Activated naive CD4-positive, alpha-beta T cell treated with anti-CD3 and anti-CD28 coated beads, Interleukin-2, amount 50 U/mL, for 72 hours (primary cell): ENCODE measurements around the gene APBB2. TPM values are rescaled to one million over a fixed set of nuclear protein-coding genes. Genes with fewer than 3 reads are reported as not detected.
"Not testable (repeated sequence)": the region's sequence is repeated elsewhere in the genome, so short reads cannot be mapped to it uniquely, and the experiment has no call there.

Experiments used
- ATAC-seq, 2 donors: fragments of 150-1000 bp; cut with Tn5 transposase; 2 replicates each; pipeline ENCODE4 v1.10.0; 2021; ENCODE audit warnings: mild to moderate bottlenecking in 2 of 2, moderate library complexity in 2 of 2
- DNase-seq, 2 donors: peaks; one replicate each; pipeline ENCODE4 v3.0.0; 2021 to 2022; ENCODE audit warnings: low spot score in 2 of 2
- H3K27ac Mint-ChIP-seq, 2 donors: one replicate each; pipeline ENCODE4 v1.8.0; 2022; ENCODE audit warnings: mild to moderate bottlenecking in 2 of 2, mixed read lengths in 2 of 2
- H3K36me3 Mint-ChIP-seq, 2 donors: one replicate each; pipeline ENCODE4 v1.8.0; 2022; ENCODE audit warnings: mixed read lengths in 2 of 2
- H3K9me3 Mint-ChIP-seq, 2 donors: one replicate each; pipeline ENCODE4 v1.8.0; 2022; ENCODE audit warnings: mixed read lengths in 2 of 2
- total RNA-seq, 2 donors: library from RNA; stranded (reverse); gene quantifications; one replicate each; pipeline ENCODE4 v1.2.3, GENCODE V29; 2022

APBB2 gene
- total RNA-seq, 2 donors from 2014 or later = 1.6 to 6.1 TPM

- no peak overlapping the region for H3K27ac Mint-ChIP-seq
- no peak for ATAC-seq
- DNase-seq = no peak
- no peaks in the 10 kb centered on the region for H3K36me3 Mint-ChIP-seq
- H3K9me3 Mint-ChIP-seq = no peaks in the 10 kb centered on the region
Observed at GRCh38 chr4:41155194-41155830, 59.0 kb downstream of the APBB2 start.

GRCh38 chr4:41154814-41155177 lies 59.5 kb downstream of the APBB2 start:
- DNase-seq (no peak), ATAC-seq (no peak)
- no peaks in the 10 kb centered on the region for H3K9me3 Mint-ChIP-seq

GRCh38 chr4:41154010-41154813 lies 60.1 kb downstream of the APBB2 start:
- no peak overlapping the region for H3K27ac Mint-ChIP-seq
- no peaks in the 10 kb centered on the region for H3K36me3 Mint-ChIP-seq
- DNase-seq = no peak
- no peak for ATAC-seq
- no peaks in the 10 kb centered on the region for H3K9me3 Mint-ChIP-seq

More at GRCh38 chr4:41154814-41155177, 59.5 kb downstream of the APBB2 start:
- Mint-ChIP-seq H3K27ac (no peak overlapping the region), H3K36me3 (no peaks in the 10 kb centered on the region)

- Mint-ChIP-seq H3K36me3 (no peaks in the 10 kb centered on the region), H3K27ac (no peak overlapping the region), H3K9me3 (no peaks in the 10 kb centered on the region)
- no peak for DNase-seq
- no peak for ATAC-seq
Observed at GRCh38 chr4:41150401-41150800, 63.9 kb downstream of the APBB2 start.

- not testable (repeated sequence) for ATAC-seq, DNase-seq, H3K36me3 Mint-ChIP-seq, H3K27ac Mint-ChIP-seq, H3K9me3 Mint-ChIP-seq
Observed at GRCh38 chr4:41149568-41149967, 64.8 kb downstream of the APBB2 start.

- no peaks in the 10 kb centered on the region for H3K9me3 Mint-ChIP-seq
- no peaks in the 10 kb centered on the region for H3K36me3 Mint-ChIP-seq
- H3K27ac Mint-ChIP-seq = no peak overlapping the region
- ATAC-seq = no peak
- DNase-seq = no peak
Observed at GRCh38 chr4:41148931-41149330, 65.4 kb downstream of the APBB2 start.

- ATAC-seq = no peak
- no peaks in the 10 kb centered on the region for H3K36me3 Mint-ChIP-seq
- no peak overlapping the region for H3K27ac Mint-ChIP-seq
Observed at GRCh38 chr4:41148292-41148691, 66.0 kb downstream of the APBB2 start.

GRCh38 chr4:41147570-41147969 lies 66.8 kb downstream of the APBB2 start:
- ATAC-seq, H3K36me3 Mint-ChIP-seq, H3K9me3 Mint-ChIP-seq, H3K27ac Mint-ChIP-seq, DNase-seq: not testable (repeated sequence)

More at GRCh38 chr4:41148292-41148691, 66.0 kb downstream of the APBB2 start:
- DNase-seq = no peak
- no peaks in the 10 kb centered on the region for H3K9me3 Mint-ChIP-seq

GRCh38 chr4:41146716-41147506 lies 67.4 kb downstream of the APBB2 start:
- no peaks in the 10 kb centered on the region for H3K9me3 Mint-ChIP-seq
- H3K36me3 Mint-ChIP-seq = no peaks in the 10 kb centered on the region
- no peak for ATAC-seq

GRCh38 chr4:41146196-41146595 lies 68.1 kb downstream of the APBB2 start:
- no peaks in the 10 kb centered on the region for H3K36me3 Mint-ChIP-seq
- no peak for ATAC-seq
- H3K27ac Mint-ChIP-seq = no peak overlapping the region
- H3K9me3 Mint-ChIP-seq = no peaks in the 10 kb centered on the region
- no peak for DNase-seq

More at GRCh38 chr4:41146716-41147506, 67.4 kb downstream of the APBB2 start:
- no peak for DNase-seq
- no peak overlapping the region for H3K27ac Mint-ChIP-seq

GRCh38 chr4:41145571-41146078 lies 68.7 kb downstream of the APBB2 start:
- no peak overlapping the region for H3K27ac Mint-ChIP-seq
- H3K9me3 Mint-ChIP-seq = no peaks in the 10 kb centered on the region
- no peaks in the 10 kb centered on the region for H3K36me3 Mint-ChIP-seq
- ATAC-seq (no peak), DNase-seq (no peak)

- ATAC-seq (no peak), DNase-seq (no peak)
- H3K27ac Mint-ChIP-seq = peak overlapping the region in 1 of 2 donors; percentile 56
- no peaks in the 10 kb centered on the region for H3K9me3 Mint-ChIP-seq
- H3K36me3 Mint-ChIP-seq = no peaks in the 10 kb centered on the region
Observed at GRCh38 chr4:41144812-41145211, 69.5 kb downstream of the APBB2 start.

GRCh38 chr4:41144040-41144379 lies 70.3 kb downstream of the APBB2 start:
- DNase-seq (no peak), ATAC-seq (no peak)
- no peaks in the 10 kb centered on the region for H3K9me3 Mint-ChIP-seq
- H3K36me3 Mint-ChIP-seq = no peaks in the 10 kb centered on the region
- H3K27ac Mint-ChIP-seq = no peak overlapping the region

GRCh38 chr4:41143311-41144039 lies 70.9 kb downstream of the APBB2 start:
- no peak overlapping the region for H3K27ac Mint-ChIP-seq
- DNase-seq = no peak
- ATAC-seq = no peak
- no peaks in the 10 kb centered on the region for H3K9me3 Mint-ChIP-seq
- H3K36me3 Mint-ChIP-seq = no peaks in the 10 kb centered on the region

- Mint-ChIP-seq H3K36me3 (no peaks in the 10 kb centered on the region), H3K27ac (peak overlapping the region in 1 of 2 donors; percentile 61), H3K9me3 (no peaks in the 10 kb centered on the region)
- no peak for DNase-seq
- ATAC-seq = no peak
Observed at GRCh38 chr4:41142376-41143310, 71.7 kb downstream of the APBB2 start.

GRCh38 chr4:41141900-41142299 lies 72.4 kb downstream of the APBB2 start:
- DNase-seq (no peak), ATAC-seq (no peak)
- no peak overlapping the region for H3K27ac Mint-ChIP-seq
- H3K36me3 Mint-ChIP-seq = no peaks in the 10 kb centered on the region
- no peaks in the 10 kb centered on the region for H3K9me3 Mint-ChIP-seq
